Astrocyte of the cerebellum (primary cell): Measurements from ENCODE around the gene MINDY1.

Experiments used
- DNase-seq: peaks from one replicate; pipeline ENCODE4 v3.0.0-alpha.2; 2011; ENCODE audit warnings: low read depth
- H3K4me3 ChIP-seq: 2 replicates; pipeline ENCODE4 v1.5.1; 2011; ENCODE audit warnings: mild to moderate bottlenecking, low read depth, low read length, moderate library complexity
- in situ Hi-C: cut with HindIII; loops from 2 replicates; pipeline ENCODE4 v1.10.0; 2017; ENCODE audit warnings: low sequenced_read_pairs
- TF ChIP-seq, protein P1 (sequence below): IDR thresholded peaks from 2 replicates; pipeline ENCODE4 v1.5.1; 2012; ENCODE audit warnings: low read length, low read depth, moderate library complexity, mild to moderate bottlenecking; ENCODE audit errors: missing control alignments

The MINDY1 gene, protein sequence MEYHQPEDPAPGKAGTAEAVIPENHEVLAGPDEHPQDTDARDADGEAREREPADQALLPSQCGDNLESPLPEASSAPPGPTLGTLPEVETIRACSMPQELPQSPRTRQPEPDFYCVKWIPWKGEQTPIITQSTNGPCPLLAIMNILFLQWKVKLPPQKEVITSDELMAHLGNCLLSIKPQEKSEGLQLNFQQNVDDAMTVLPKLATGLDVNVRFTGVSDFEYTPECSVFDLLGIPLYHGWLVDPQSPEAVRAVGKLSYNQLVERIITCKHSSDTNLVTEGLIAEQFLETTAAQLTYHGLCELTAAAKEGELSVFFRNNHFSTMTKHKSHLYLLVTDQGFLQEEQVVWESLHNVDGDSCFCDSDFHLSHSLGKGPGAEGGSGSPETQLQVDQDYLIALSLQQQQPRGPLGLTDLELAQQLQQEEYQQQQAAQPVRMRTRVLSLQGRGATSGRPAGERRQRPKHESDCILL

DNA sequence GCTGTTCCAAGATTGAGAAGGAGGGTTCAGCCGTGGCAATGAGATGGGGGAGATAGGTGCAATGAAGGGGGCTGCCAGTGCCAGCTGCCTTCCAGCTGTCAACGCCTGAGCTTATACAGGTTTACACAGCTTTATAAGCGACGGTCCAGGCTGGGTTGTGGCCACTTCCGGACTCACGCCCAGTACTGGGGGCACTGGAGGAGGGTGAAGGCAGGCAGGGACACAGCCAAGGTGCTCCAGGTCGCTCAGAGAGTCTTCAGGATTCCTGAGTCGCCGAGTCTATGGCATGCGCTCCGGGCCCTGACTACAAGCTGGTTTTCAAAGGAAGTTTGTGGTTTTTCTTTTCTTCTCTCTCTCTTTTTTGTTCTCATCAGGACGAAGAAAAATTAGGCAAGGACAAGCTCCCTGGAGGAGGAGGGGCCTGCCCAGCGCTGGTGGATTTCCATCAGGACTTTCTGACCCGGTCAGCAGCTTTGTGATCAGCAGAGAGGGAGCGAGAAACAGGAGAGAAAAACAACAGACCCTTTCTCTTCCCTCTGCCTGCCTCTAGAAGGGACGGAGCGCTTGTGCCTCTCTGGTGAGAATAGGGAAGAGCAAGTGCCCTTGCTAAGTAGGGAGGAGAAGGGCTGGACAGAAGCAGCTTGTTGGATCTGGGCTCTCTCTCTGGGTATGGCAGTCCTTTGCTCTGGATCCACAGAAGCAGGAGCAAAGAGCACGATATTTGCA lies at the start of gene MINDY1:
MINDY1 (minus strand) TSS at position 576 of the 726 bp plus-strand sequence. CDS start 4,285 bp downstream, outside the sequence.
- peak within 1 kb of the TSS; percentile 58 for H3K4me3 ChIP-seq
- TF ChIP-seq, protein P1, sequence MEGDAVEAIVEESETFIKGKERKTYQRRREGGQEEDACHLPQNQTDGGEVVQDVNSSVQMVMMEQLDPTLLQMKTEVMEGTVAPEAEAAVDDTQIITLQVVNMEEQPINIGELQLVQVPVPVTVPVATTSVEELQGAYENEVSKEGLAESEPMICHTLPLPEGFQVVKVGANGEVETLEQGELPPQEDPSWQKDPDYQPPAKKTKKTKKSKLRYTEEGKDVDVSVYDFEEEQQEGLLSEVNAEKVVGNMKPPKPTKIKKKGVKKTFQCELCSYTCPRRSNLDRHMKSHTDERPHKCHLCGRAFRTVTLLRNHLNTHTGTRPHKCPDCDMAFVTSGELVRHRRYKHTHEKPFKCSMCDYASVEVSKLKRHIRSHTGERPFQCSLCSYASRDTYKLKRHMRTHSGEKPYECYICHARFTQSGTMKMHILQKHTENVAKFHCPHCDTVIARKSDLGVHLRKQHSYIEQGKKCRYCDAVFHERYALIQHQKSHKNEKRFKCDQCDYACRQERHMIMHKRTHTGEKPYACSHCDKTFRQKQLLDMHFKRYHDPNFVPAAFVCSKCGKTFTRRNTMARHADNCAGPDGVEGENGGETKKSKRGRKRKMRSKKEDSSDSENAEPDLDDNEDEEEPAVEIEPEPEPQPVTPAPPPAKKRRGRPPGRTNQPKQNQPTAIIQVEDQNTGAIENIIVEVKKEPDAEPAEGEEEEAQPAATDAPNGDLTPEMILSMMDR = peak; percentile 75
- peak; percentile 78 for DNase-seq
- in situ Hi-C loops = no loop called here

DNA sequence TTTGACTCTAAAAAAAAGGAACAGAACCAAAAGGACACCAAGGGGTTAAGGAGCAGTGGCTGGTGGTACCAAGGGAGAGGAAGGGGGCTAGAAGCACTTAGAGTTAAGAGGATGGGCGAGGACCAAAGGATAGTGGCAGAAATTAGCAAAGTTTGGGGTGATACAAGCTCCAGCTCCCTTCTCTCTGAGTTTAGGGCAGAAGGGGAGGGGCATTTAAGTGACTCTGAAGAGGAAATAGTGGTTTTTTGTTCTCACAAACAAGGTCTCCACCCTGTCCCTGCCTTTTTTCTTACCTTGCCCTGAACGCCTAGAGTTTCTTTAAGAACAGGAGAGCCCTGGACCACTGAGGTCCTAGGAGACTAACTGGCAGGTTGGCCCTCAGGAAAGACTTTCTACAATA lies 49.4 kb upstream of the MINDY1 start:
- no peak overlapping the region for H3K4me3 ChIP-seq
- in situ Hi-C loops = no loop called here
- TF ChIP-seq, protein P1 = no peak
- no peak for DNase-seq

DNA sequence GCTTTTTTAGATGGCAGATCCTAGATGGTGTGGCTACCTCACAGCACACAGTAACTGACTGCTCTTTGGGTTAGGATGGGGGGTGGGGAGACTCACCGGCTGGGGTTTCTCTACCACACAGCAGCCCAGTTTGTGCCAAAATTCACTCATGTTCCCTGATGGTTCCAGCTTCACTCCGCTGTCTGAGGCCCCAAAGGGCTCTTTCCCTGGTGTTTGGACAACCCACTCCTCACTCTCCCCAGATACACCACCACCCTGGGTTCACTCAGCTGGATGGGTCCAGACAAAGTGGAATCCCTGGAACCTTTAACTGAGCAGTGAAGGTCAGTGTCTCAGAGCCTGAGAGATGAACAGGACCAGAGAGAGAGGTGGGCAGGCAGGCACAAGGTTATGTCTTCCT lies 48.9 kb upstream of the MINDY1 start:
- TF ChIP-seq, protein P1 = no peak
- no peak for DNase-seq
- in situ Hi-C loops = no loop called here
- no peak overlapping the region for H3K4me3 ChIP-seq

DNA sequence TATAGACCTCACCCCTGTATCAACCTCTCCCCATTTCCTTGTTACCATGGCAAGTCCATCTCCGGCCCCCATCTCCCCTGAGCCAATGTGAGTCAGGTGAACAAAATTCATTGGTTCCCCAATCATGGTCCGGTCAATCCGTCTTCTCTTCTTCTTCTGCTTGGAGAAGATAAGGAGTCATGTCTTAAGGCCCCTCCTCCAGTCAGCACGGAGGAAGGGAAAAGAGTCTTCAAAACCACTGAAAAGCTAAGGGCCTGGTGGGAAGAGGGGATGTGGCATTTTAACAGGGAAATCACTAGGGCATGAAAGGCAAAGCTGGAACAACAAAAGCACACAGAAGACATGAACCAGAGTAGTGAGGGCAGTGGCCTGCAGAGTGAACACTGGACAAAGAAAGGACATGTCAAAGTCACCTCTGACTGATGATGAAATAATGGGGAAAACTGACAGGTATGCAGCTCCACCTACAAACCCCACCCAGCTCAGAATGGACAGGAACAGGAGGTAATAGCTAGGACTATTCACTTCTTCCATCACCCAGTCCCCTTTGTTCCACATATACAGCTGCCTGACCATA lies 48.4 kb upstream of the MINDY1 start:
- H3K4me3 ChIP-seq = no peak overlapping the region
- in situ Hi-C loops = no loop called here
- TF ChIP-seq, protein P1 = no peak
- no peak for DNase-seq

DNA sequence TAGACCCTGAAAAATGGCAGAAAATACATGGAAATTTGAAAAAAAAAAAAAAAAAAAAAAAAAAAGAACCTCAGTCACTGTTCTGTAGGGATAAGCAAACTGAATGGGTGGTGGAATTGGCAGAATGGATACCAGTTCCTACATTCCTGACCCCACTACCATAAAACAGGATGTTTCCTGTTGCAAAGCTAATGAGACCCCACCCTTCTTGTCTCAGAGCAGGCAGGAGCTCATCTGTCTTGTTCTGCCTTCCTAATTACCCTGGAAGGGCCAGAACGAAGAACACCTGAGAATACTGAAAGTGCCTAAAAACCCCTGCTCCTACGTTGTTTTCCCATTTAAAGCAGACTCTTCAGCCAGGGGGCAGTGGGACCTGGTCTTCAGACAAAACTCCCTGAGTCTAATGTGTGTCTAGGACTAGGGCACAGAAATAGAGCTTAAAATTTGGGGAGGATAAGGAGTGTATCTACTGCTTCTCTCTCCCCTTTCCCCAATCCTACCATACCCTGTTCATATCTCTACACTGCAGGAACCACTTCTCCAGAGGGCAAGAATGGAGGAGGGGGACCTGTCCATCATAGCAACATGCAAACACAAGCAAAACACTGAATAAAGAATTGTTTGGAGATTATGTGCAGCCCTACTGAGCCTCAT lies 44.8 kb upstream of the MINDY1 start:
- no peak overlapping the region for H3K4me3 ChIP-seq

More for the DNA sequence above, 44.8 kb upstream of the MINDY1 start:
- no peak for DNase-seq
- TF ChIP-seq, protein P1 = no peak
- in situ Hi-C loops = no loop called here
